Activated CD4-positive, alpha-beta T cell treated with anti-CD3 and anti-CD28 coated beads, Interleukin-10, Interleukin-2, amounts not matched to agents 100 ng/mL and 50 ng/mL, durations not matched to agents 16 hours and 8 hours (primary cell): ENCODE data around the gene IFT88.

Source experiments
- DNase-seq: peaks from one replicate; pipeline ENCODE4 v3.0.0-alpha.2; 2020

Gene IFT88

DNA sequence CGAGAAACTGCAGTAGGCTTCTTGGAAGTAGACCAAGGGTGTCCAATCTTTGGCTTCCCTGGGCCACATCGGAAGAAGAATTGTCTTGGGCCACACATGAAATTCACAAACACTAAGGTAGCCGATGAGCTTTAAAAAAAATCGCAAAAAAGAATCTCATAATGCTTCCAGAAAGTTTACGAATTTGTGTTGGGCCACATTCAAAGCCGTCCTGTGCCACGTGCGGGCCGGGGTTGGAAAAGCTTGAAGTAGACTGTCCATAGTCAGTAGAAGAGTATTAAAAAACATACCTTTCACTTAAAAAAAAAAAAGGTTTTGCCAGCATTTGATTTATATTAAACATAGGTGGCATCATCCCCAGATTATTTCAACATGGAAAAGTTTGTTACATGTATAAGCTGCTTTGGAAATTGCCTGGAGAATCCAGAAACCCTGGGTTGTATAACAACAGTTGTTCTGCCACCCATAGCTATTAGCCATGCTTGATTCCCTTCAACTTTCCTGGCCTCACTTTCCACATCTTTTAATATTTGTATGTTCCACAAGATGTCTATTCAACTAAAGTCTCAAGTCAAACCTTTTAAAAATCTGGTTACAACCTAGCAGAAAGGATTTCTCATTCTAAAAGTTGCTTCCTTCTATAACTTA lies 1.0 kb downstream of the IFT88 start:
- DNase-seq: no peak

DNA sequence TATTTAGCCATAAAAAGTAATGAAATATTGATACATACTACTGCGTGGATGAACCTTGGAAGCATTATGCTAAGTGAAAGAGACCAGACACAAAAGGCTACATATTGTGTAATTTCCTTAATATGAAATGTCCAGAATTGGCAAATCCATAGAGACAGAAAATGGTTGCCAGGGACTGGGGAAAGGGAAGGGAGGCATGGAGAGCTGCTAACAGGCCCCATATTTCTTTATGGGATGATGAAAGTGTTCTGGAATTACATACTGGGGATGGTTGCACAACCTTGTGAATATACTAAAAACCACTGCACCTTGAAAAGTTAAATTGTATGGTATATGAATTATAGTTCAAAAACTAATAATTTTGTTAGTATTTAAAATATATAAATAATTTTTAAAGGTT lies 3.6 kb downstream of the IFT88 start:
- DNase-seq: no peak

DNA sequence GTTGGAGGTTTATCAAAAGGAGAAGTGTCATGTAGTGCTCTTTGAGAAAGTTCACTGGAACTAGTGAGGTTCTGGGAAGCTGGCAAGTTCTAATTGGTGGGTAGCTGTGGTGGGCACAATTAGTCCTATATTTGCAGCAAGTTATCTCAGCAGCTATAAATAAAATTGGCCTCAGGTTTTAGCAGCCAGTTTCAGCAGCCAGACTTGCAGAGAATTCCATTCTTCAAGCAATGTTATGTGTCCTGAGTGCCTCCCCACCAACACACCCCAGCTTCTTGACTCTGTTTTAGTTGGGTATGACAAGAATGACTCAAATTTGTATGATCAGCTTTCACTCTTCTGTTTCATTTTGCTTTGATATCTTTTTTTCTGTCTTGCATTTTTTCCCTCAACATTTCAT lies 4.7 kb downstream of the IFT88 start:
- peak; percentile 23 for DNase-seq

DNA sequence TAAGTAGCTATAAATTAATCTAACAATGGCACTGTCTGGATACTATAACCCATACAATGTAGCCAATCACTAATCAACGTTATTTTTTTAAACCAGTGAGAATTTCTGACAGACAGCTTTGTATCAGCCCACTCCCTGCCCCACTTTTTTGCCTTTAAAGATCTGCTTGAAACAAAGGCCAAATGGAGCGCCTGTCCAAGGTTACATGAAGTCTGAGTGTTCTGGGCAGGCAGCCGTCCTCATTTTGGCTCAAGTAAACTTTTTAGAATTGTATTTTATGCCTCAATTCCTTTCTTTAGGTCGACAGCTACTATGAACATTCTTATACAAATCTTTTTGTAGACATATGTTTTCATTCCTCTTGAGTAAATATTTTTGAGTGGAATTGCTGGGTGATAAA lies 6.2 kb downstream of the IFT88 start:
- no peak for DNase-seq

DNA sequence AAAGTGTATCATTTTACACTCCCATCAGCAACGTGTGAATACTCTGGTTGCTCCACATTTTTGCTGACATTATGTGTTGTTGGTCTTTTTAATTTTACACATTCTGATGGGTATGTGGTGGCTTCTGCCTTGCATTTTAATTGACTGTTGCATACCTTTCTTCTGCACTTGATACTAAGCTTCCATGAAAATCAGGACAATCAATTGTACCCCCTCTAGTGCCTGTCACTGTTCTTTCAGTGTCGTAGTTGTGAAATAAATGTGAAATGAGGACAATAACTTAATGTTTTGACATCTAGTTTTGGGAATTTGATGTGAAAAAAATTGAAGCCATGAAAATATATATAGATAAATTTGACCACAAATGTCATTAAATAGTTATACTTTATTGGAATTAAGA lies 6.7 kb downstream of the IFT88 start:
- no peak for DNase-seq

DNA sequence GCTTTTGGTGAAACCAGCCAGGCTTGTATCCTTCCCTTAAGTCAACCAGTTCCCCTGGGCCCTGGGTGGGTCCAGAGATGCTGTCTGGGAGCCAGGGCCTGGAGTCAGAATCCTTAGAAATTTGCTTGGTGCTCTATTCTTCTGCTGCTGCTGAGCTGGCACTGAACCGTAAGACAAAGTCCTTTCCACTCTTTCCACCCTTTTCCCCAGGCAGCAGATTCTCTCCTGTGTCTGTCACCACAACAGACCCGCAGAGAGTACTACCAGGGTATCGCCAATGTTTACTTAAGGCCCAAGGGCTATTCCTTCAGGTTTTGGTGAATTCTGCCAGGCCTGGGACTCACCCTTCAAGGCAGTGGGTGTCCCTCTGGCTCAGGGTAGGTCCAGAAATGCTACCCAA lies 12.2 kb downstream of the IFT88 start:
- DNase-seq: no peak

DNA sequence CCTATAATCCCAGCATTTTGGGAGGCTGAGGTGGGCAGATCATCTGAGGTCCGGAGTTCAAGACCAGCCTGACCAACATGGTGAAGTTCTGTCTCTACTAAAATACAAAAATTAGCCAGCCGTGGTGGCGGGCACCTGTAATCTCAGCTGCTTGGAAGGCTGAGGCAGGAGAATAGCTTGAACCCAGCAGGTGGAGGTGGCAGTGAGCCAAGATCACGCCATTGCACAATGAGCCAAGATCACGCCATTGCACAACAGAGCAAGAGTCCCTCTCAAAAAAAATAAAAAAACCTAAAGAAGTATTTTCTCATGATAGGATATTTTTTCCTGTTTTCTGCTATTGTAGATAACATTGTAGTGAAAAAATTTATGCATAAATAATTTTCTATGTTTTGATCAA lies 13.3 kb downstream of the IFT88 start:
- DNase-seq: no peak

DNA sequence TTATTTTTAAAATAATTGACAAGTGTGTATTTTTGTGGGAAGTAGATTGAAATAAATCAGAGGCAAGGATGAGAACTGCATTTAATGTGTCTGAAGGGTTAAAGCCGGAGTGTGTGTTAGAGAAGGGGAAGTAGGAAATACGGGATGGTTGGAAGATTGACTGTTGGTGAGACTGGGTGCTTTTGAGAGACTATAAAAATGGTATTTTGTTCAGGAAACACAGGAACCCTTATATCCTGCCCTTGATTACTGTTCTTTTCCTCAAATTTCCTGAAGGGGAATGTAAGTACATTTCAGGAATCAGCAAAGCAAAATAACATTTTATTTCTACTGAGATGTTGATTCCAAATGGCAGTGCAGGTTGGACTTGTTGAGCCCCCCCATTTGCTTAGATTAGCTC lies 15.1 kb downstream of the IFT88 start:
- no peak for DNase-seq

DNA sequence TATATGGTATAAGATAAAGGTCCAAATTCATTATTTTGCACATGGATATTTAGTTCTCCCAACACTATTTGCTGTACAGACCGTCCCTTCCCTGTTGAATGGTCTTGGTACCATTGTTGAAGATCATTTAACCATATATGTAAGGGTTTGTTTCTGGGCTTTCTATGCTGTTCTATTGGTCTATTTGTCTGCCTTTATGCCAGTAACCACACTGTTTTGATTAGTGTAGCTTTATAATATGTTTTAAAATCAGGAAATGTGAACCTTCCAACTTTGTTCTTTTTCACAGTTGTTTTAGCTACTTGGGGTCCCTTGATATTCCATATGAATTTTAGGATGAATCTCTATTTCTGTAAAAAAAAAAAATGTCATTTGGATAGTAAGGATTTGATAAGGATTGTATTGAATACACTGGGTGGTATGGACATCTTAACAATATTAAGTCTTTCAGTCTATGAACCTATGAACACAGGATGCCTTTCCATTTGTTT lies 16.9 kb downstream of the IFT88 start:
- DNase-seq: no peak

DNA sequence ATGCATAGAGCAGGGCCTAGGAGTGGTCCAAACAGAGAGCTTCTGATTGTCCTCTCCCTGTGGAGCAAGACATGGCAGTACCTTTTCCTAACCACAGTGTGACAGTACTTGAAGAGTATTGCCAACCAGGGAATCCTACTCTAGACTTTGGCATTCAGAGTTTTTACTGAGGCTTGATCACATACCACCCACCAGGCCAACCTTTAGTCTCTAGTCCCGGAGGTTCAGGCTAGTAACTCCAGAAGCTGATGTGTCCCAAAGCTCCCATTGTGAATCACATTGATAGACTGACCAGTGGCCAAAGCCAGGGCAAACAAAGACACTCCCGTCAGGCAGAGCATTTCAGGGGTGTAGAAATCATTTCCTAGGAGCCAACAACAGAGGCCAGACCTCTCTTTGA lies 18.4 kb downstream of the IFT88 start:
- no peak for DNase-seq

DNA sequence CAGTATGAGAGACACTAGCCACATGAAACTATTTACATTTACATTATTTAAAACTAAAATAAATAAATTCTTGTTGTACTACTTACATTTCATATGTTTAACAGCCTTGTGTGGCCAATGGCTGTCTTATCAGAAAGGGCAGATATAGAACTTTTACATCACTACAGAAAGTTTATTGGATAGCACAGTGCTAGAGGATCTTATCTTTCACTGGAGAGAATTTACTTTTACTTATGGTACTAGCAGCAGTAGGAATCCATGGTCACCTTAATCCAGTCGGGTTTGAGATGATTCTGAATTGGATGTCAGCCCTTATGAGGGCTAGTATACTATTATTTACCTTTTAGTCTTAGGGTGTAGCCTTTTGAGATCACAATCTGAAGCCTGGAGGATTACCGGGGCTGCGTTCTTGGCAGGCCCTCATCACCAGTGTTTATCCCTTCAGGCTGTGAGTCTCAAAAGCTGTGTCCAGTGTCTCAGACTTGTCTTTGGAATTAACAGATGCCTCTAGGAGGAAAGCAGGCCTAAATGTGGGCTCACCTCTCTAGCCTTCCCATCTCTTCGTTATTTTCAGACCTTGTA lies 21.7 kb downstream of the IFT88 start:
- DNase-seq: no peak

DNA sequence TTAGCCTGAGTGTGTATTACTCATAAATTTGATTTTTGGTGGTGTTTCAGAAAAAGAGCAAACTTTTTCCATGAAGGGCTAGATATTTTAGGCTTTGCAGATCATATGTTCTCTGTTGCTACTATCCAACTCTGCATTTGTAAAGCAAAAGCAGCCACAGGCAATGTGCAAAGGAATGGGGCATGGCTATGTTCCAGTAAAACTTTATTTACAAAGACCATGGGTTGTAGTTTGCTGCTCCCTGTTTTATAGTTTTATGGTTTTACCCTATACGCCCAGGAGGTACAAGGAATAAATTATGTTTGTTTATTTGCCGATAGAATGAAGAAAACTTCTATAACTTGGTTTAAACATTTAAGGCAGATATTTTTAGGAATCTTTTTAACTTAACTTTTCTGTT lies 23.6 kb downstream of the IFT88 start:
- no peak for DNase-seq

DNA sequence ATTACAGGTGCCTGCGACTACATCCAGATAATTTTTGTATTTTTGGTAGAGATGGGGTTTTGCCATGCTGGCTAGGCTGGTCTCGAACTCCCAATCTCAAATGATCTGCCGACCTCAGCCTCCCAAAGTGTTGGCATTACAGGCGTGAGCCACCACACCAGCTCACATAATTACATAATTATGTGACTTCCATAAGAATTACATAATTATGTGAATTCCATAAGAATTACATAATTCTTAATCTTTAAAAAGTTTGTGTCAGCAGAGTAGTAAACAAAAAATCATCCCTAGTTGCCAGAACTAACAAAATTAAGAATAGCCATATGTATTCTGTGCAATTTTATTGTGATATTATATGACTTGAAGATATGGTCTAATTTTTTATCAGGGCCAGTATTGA lies 25.6 kb downstream of the IFT88 start:
- no peak for DNase-seq

DNA sequence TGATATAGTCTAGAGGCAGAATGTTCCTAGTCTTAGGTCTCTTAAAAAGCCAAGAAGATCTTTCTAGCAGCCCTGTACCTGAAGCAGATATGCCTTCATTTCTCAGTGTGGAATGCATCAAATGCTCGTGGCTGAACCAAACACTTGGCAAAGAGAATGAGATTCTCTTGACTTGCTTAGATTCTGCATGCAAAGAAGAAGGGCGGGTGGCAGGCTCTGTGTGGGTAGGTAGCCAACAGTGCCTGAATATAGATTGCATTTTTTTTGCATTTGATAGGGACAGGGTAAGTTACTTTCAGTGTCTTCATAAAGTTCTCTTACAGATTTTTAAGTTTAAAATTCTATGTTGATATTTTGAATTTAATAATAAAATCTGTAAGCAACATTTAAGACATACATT lies 27.3 kb downstream of the IFT88 start:
- no peak for DNase-seq

DNA sequence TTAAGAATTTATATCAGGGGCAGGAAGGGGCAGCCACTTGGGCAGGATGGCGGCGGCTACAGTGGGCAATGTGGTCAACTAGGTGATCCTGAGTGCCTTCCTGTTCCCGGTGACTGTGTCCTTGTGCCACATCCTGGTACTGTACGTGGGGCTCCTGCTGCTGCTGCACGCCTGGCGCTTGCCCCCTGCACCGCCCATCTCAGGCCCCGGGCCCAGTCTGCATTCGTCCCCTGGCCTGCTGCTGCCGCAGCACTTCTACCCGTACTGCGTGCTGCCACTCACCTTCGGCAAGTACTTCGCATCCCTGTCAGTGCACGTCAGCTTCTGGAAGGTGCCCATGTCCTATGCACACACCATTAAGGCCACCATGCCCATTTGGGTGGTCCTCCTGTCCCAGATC lies 40.1 kb downstream of the IFT88 start:
- no peak for DNase-seq

DNA sequence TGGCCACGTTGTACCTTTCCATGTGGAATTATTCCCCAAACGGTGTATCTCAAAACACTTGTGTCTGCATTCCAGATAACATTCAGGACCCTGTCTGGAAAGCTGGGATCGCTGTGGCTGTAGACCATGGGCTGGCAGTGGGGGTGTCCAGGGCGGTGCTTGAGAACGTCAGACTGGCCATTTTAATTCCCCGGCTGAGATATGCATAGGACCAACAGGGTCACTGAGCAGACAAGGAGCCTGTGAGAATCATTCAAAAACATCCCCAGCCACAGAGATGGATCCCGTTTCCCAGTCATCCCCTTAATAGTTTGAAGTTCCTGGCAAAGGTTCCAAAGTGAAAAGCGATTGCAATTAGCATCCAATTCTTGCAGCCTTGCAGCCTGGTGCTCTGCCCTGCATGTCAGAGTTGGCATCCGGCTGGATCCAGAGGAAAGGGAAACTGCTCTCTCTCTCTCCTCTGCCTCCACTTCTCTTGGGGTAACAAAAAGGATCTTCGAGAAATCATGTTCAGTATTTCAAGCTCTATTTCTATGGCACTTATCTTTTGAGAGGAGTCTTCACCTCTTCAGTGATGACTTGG lies 41.6 kb downstream of the IFT88 start:
- no peak for DNase-seq

DNA sequence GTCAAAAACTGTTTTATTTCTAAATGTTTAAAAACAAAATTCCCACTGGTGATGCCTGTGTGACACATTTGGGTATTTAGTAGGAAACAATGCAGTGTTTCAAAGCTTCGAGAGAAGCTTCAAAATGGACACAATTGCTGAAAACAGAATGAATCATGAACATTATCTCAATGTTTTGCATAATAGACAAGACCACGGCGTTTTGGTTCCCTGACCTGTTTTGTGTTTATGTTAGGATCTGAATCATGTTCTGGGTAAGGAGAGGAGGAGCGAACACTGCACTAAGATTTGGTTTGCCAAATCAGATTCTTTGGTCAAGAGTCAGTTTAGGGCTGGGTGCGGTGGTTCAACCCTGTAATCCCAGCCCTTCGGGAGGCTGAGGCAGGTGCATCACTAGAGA lies 42.2 kb downstream of the IFT88 start:
- no peak for DNase-seq

DNA sequence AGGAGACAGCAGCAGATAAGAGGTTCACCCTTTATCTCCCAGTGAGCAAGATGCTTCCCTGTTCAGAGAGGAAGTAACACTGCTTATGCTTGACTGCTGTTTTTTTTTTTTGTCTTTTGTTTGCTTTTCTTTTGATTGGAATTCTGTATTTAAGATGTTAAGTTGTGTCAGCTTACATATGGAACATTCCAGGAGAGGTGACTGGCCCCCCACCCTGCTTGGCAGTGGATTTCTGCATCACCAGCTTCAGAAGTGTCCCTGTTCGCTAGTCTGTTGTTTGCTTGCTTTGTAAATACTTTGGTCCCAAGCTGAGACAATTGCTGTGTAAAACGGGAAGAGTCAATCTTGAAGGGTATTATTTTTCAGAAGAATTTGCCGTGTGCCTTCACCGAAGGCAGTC lies 43.0 kb downstream of the IFT88 start:
- no peak for DNase-seq

DNA sequence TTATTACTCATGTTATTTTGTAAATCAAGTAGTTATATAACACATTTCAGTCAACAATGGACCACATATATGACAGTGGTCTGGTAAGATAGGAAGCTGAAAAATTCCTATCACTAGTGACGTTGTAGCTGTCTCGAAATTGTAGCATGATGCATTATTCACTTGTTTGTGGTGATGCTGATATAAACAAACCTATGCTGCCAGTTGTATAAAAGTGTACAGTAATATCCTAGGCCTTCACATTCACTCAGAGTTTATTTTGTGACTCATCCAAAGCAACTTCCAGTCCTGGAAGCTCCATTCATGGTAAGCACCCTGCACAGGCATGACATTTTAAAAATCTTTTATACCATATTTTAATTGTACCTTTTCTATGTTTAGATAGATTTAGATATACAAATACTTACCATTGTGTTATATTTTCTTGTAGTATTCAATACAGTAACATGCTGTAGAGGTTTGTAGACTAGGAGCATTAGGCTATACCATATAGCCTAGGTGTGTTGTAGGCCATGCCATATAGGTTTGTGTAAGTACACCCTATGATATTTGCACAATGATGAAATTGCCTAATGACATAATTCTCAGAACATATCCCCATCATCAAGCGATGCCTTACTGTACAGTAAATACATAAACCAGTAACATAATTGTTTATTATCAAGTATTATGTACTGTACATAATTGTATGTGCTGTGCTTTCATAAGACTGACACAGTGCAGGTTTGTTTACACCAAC lies 49.3 kb downstream of the IFT88 start:
- no peak for DNase-seq

DNA sequence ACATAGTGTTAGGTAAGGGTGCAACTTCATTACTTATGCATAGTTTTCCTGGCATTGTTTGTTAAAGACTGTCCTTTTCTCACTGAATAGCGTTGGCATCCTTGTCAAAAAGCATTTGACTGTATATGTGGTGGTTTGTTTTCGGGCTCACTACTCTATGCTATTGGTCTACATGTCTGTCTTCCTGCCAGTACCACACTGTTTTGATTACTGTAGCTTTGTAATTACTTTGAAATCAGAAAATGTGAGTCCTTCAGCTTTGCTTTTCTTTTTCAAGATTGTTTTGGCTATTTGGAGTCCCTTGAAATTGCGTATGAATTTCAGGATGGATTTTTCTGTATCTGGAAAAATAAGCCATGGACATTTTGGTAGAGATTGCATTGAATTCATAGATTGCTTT lies 56.0 kb downstream of the IFT88 start:
- no peak for DNase-seq

DNA sequence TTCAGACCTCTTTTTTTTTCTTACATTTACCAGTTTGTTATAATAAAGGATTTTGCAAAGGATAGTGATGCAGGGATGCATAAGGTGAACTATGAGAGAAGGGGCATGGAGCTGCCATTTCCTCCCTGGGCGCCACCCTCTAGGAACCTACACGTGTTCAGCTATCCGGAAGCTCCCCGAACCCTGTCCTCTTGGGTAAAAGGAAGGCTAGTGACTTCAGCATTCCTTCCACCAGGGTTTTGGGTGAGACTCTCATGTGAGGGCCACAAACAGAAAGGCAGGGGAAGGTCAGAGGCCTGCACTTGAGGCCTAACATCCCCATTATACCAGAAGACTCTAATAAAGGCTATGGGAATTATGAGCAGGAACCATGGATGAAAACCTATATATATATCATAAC lies 57.3 kb downstream of the IFT88 start:
- DNase-seq: no peak

DNA sequence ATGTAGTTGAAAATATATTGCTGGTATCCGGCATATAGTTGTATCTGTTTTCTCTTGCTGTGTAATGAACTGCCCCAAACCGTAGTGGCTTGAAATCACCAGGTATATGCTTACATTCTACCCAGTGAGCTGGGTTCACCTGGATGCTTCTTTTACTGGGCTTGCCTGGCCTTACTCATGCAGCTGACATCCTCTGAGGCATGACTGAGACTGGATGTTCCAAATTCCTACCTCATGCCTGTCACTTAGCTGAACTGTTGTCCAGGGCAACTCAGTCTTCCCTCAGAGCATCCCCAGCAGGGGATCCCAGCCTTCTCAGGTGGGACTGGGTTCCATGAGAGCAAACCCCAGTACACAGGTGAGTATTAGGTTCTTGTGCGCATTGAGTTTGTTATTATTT lies 66.8 kb downstream of the IFT88 start:
- DNase-seq: no peak

DNA sequence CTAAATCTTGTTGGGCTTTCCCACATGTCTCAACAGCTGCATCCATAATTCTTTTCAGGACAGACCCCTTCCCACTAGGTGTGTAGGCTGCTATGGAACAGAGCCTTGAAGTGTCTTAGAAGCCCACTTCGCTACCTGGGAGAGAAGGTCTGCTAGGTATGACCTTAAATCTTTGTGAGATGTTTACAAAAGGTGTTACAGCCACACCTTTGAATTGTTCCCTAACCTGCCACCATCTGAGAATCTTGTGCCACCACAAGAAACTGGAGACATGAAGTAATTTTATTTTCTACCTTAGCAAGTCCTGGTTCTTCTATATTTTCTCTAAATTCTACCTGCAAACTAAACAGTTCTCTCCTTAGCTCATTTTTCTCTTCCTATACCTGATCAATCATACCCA lies 69.1 kb downstream of the IFT88 start:
- no peak for DNase-seq

DNA sequence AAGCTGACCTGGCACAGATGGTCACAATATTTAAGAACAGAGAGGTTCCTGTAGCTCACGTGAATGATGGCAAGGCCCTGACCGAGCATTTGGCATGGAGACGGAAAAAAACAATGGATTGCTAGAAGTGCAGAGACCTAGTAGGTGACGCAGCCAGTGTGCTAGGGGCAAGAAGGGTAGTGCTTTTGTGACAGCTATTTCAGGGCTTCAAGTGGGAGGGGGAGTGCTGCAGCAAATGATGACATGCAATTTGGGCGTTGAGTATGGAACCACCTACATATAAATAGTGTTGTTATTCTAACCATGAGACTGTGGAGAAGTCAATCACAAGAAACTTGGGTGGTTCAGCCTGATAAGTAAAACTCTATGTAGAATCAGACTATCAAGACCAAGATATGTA lies 70.9 kb downstream of the IFT88 start:
- DNase-seq: no peak
